Heart left ventricle (tissue), 13 donors: ENCODE results near the gene HECTD2.

Experiments
- POLR2A ChIP-seq, 2 donors: fragments of 450-650 bp; IDR thresholded peaks; one replicate each; pipeline ENCODE4 v1.6.1; 2017; ENCODE audit warnings: antibody characterized with exemption in 2 of 2, mild to moderate bottlenecking in 2 of 2, moderate library complexity in 2 of 2
- TF ChIP-seq, protein P1 (sequence below), 12 donors: fragments of 200-600 bp; sonication (generic) in 4 of 12; IDR thresholded peaks; one replicate each; pipeline versions ENCODE4 v1.5.0 to v1.8.0; 2018 to 2022; ENCODE audit warnings: antibody characterized with exemption in 12 of 12, mild to moderate bottlenecking in 5 of 12
- donor health status: ischemic (EF 13 %, LVEDD 7.1; RV severe dilation, severe dysfunction).
- donor health status: DM: no; HTN: yes; CAD: no.
- donor health status: DM: no; HTN: no; CAD: no.
- donor health status: ischemic (EF 25% LVEDD 6.9; RV normal size, moderate dysfunction).
- donor health status: ischemic (EF 25% LVEDD 5.7; RV mildly dilated, moderate dysfunction).
- donor health status: ischemic (EF 35%, LVEDD 5.7; RV mildly dilated, moderate dysfunction).
- donor health status: nonischemic (EF 11% LVEDD 7.7; RV severe dilation, severe dysfunction).
- donor health status: DM: yes; HTN: yes; CAD: no.
- donor health status: PGD.
- donor health status: ischemic (EF 29% LVEDD 5.4; RV normal size, mild dysfunction).
- donor health status: nonischemic (EF 23%, LVEDD 6.1; RV moderate dilation, normal function).

DNA sequence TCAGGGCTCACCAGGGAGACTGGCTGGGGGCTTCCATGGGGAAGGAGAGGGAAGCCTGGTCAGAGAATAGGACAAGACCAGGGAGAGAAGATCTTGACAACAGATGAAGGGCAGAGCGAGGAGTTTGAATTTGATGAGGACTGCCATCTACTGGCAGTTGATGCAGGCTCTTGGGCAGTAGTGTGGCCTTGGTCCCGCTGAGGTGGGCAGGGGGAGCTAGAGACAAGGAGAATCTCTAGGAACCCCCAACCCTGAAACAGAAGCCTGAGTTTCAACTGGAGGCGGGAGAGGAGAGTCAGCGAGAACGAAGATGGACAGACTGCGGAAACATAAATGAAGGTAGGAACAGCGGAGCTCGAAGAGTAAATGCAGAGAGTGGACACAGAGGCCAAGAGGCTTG is 141.7 kb downstream of the HECTD2 start:
- TF ChIP-seq, protein P1, sequence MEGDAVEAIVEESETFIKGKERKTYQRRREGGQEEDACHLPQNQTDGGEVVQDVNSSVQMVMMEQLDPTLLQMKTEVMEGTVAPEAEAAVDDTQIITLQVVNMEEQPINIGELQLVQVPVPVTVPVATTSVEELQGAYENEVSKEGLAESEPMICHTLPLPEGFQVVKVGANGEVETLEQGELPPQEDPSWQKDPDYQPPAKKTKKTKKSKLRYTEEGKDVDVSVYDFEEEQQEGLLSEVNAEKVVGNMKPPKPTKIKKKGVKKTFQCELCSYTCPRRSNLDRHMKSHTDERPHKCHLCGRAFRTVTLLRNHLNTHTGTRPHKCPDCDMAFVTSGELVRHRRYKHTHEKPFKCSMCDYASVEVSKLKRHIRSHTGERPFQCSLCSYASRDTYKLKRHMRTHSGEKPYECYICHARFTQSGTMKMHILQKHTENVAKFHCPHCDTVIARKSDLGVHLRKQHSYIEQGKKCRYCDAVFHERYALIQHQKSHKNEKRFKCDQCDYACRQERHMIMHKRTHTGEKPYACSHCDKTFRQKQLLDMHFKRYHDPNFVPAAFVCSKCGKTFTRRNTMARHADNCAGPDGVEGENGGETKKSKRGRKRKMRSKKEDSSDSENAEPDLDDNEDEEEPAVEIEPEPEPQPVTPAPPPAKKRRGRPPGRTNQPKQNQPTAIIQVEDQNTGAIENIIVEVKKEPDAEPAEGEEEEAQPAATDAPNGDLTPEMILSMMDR (IDR thresholded peaks at IDR 0.05): peak; percentile 39 to 86 (median 65)
- TF ChIP-seq POLR2A (IDR thresholded peaks at IDR 0.05): no peak
